Loucy (cell line): ENCODE results near the gene TNKS1BP1.

Experiments
- H2AFZ ChIP-seq: fragments of 200-600 bp; sonication (generic); 2 replicates; pipeline ENCODE4 v1.6.0; 2016; ENCODE audit warnings: antibody characterized with exemption, mild to moderate bottlenecking, low read length, moderate library complexity
- H3F3A ChIP-seq: fragments of 200-600 bp; 2 replicates; pipeline ENCODE4 v1.6.0; 2016; ENCODE audit warnings: antibody characterized with exemption, low read depth, mild to moderate bottlenecking
- H3K27me3 ChIP-seq: fragments of 200-600 bp; sonication (generic); 2 replicates; pipeline ENCODE4 v1.6.1; 2014; ENCODE audit warnings: low read length, mild to moderate bottlenecking; ENCODE audit not compliant: insufficient read depth, poor library complexity, severe bottlenecking
- H3K36me3 ChIP-seq: fragments of 200-600 bp; sonication (generic); 2 replicates; pipeline ENCODE4 v1.6.1; 2016; ENCODE audit warnings: low read length; ENCODE audit not compliant: insufficient read depth
- H3K4me1 ChIP-seq: fragments of 200-600 bp; sonication (generic); 2 replicates; pipeline ENCODE4 v1.5.1; 2014; ENCODE audit warnings: low read length, mild to moderate bottlenecking; ENCODE audit not compliant: insufficient read depth, poor library complexity, severe bottlenecking
- H3K4me2 ChIP-seq: fragments of 200-600 bp; sonication (generic); 2 replicates; pipeline ENCODE4 v1.6.0; 2014; ENCODE audit warnings: antibody characterized with exemption, low read length, low read depth, mild to moderate bottlenecking; ENCODE audit not compliant: poor library complexity, severe bottlenecking
- H3K4me3 ChIP-seq: fragments of 200-600 bp; sonication (generic); 2 replicates; pipeline ENCODE4 v1.5.1; 2014; ENCODE audit warnings: low read length, mild to moderate bottlenecking, mixed read lengths; ENCODE audit not compliant: poor library complexity, severe bottlenecking
- H3K79me2 ChIP-seq: fragments of 200-600 bp; sonication (generic); 2 replicates; pipeline ENCODE4 v1.6.1; 2014; ENCODE audit warnings: low read length; ENCODE audit not compliant: insufficient read depth
- H3K9ac ChIP-seq: fragments of 200-600 bp; sonication (generic); 2 replicates; pipeline ENCODE4 v1.6.0; 2014; ENCODE audit warnings: mild to moderate bottlenecking, low read depth, low read length, moderate library complexity; ENCODE audit not compliant: poor library complexity, severe bottlenecking
- H3K9me2 ChIP-seq: fragments of 200-600 bp; sonication (generic); replicated peaks from 2 replicates; pipeline ENCODE4 v1.6.1; 2016; ENCODE audit warnings: low read depth, low read length, mixed read lengths
- H3K9me3 ChIP-seq: fragments of 200-600 bp; sonication (generic); 2 replicates; pipeline ENCODE4 v1.6.1; 2014; ENCODE audit warnings: mild to moderate bottlenecking, antibody characterized with exemption, low read length, low read depth; ENCODE audit not compliant: insufficient read depth
- H4K20me1 ChIP-seq: fragments of 200-600 bp; sonication (generic); 2 replicates; pipeline ENCODE4 v1.6.0; 2014; ENCODE audit warnings: antibody characterized with exemption, low read length, mild to moderate bottlenecking; ENCODE audit not compliant: insufficient read depth, poor library complexity, severe bottlenecking
- EZH2phosphoT487 ChIP-seq: fragments of 200-600 bp; IDR thresholded peaks from 2 replicates; pipeline ENCODE4 v1.6.1; 2018; ENCODE audit warnings: antibody characterized with exemption, mild to moderate bottlenecking, moderate library complexity, borderline replicate concordance
- TF ChIP-seq, protein P1 (sequence below): fragments of 200-600 bp; sonication (generic); conservative IDR thresholded peaks from 2 replicates; pipeline ENCODE4 v1.5.1; 2014; ENCODE audit warnings: mild to moderate bottlenecking, antibody characterized with exemption, low read length

Gene TNKS1BP1

DNA sequence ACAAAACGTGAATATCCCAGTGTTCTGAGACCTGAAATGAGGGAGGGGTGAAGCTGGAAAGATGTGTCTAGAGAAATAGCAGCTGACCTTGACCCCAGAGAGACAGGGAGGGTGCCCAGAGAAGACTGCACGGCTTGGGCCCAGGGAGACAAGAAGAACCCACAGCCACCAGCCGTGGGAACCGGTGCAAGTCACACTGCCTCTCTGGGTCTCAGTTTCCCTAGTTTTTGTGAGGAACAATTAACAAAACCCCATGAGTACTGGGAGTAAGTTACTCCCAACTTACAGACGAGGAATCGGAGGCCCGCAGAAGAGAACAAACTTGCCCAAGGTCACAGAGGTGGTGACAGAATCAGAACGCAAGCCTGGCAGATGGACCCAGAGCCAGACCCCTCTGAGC is 19.2 kb downstream of the TNKS1BP1 start:
- no peaks in the 10 kb centered on the region for H4K20me1 ChIP-seq

DNA sequence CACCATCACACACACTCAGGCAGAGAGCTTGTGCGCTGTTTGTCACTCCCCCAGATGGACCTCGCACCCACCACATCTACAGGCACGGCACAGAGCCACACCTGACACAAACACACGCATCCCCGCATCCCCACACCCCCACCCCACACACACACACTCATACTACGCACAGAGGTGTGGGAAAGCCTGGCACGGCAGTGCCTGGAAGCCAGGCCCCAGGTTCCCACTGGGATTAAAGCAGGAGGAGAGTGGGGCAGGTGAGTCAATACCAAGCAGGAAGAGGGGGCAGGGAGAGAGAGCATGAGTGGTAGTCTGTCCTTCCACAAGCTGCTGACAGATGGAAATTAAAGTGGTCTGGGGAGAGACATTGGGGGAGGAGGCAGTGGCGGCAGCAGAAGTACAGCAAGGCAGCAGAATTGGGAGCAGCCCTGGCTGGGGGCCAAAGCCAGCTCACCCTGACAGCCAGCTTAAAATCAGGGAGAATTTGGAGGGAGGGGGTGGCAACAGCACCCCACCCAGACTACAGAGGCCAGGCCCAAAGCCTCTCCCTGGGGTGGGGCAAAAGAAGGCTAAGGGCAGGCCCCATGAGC is 20.7 kb downstream of the TNKS1BP1 start:
- Histone ChIP-seq H2AFZ (no peak overlapping the region), H3K4me1 (no peaks in the 10 kb centered on the region), H4K20me1 (no peaks in the 10 kb centered on the region), H3K79me2 (no peaks in the 10 kb centered on the region), H3K36me3 (peaks cover 1% of the 10 kb centered on the region; the same call in 1 of the 2 replicates), H3K9me2 (no peaks in the 10 kb centered on the region), H3K9ac (no peak overlapping the region), H3K27me3 (no peaks in the 10 kb centered on the region), H3F3A (no peaks in the 10 kb centered on the region), H3K4me2 (no peak overlapping the region), H3K4me3 (no peak overlapping the region), H3K9me3 (no peaks in the 10 kb centered on the region)
- TF ChIP-seq, protein P1, sequence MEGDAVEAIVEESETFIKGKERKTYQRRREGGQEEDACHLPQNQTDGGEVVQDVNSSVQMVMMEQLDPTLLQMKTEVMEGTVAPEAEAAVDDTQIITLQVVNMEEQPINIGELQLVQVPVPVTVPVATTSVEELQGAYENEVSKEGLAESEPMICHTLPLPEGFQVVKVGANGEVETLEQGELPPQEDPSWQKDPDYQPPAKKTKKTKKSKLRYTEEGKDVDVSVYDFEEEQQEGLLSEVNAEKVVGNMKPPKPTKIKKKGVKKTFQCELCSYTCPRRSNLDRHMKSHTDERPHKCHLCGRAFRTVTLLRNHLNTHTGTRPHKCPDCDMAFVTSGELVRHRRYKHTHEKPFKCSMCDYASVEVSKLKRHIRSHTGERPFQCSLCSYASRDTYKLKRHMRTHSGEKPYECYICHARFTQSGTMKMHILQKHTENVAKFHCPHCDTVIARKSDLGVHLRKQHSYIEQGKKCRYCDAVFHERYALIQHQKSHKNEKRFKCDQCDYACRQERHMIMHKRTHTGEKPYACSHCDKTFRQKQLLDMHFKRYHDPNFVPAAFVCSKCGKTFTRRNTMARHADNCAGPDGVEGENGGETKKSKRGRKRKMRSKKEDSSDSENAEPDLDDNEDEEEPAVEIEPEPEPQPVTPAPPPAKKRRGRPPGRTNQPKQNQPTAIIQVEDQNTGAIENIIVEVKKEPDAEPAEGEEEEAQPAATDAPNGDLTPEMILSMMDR = no peak
- no peak for TF ChIP-seq EZH2phosphoT487

More for the DNA sequence above, 19.2 kb downstream of the TNKS1BP1 start:
- no peaks in the 10 kb centered on the region for H3K27me3 ChIP-seq
- H3K4me1 ChIP-seq = no peaks in the 10 kb centered on the region
- no peak overlapping the region for H3K4me2 ChIP-seq
- no peak overlapping the region for H2AFZ ChIP-seq
- no peaks in the 10 kb centered on the region for H3K9me3 ChIP-seq
- H3K9me2 ChIP-seq = no peaks in the 10 kb centered on the region
- no peak overlapping the region for H3K4me3 ChIP-seq
- no peaks in the 10 kb centered on the region for H3F3A ChIP-seq
- H3K36me3 ChIP-seq = no peaks in the 10 kb centered on the region
- no peak overlapping the region for H3K9ac ChIP-seq
- TF ChIP-seq, protein P1 = no peak
- no peak for TF ChIP-seq EZH2phosphoT487
- H3K79me2 ChIP-seq = no peaks in the 10 kb centered on the region

GRCh38 chr11:57303280-57303989 is 21.3 kb downstream of the TNKS1BP1 start:
- TF ChIP-seq EZH2phosphoT487 = no peak
- TF ChIP-seq, protein P1 = no peak
- Histone ChIP-seq H2AFZ (no peak overlapping the region), H3K4me3 (no peak overlapping the region), H3K9me2 (no peaks in the 10 kb centered on the region), H3K9me3 (no peaks in the 10 kb centered on the region), H3K4me2 (no peak overlapping the region), H3K9ac (no peak overlapping the region), H3K27me3 (no peaks in the 10 kb centered on the region), H3K79me2 (no peaks in the 10 kb centered on the region), H3F3A (no peaks in the 10 kb centered on the region), H3K36me3 (peaks cover 4% of the 10 kb centered on the region; the same call in 1 of the 2 replicates), H4K20me1 (no peaks in the 10 kb centered on the region), H3K4me1 (no peaks in the 10 kb centered on the region)
